Breast epithelium (tissue), 3 donors: Measurements from ENCODE around the gene FUT8.

ENCODE experiments used
- POLR2A ChIP-seq: fragments of 450-650 bp; IDR thresholded peaks from one replicate; pipeline ENCODE4 v1.6.1; 2016; ENCODE audit warnings: antibody characterized with exemption, mild to moderate bottlenecking, moderate library complexity
- TF ChIP-seq, protein P1 (sequence below), 3 donors: fragments of 450-650 bp; IDR thresholded peaks; one replicate each; pipeline ENCODE4 v1.5.1; 2016 to 2017; ENCODE audit warnings: antibody characterized with exemption in 3 of 3, mild to moderate bottlenecking in 3 of 3, moderate library complexity in 3 of 3

DNA sequence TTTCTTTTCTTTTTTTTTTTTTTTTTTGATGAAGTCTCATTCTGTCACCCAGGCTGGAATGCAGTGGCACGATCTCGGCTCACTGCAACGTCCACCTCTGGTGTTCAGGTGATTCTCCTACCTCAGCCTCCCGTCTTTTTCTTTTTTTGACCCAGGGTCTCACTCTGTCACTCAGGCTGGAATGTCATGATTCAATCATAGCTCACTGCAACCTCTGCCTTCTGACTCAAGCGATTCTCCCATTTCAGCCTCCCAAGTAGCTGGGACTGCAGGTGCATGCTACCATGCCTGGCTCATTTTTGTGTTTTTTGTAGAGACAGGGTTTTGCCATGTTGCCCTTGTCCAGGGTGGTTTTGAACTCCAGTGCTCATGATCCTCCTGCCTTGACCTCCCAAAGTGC lies 12.0 kb downstream of the FUT8 start:
- TF ChIP-seq, protein P1, sequence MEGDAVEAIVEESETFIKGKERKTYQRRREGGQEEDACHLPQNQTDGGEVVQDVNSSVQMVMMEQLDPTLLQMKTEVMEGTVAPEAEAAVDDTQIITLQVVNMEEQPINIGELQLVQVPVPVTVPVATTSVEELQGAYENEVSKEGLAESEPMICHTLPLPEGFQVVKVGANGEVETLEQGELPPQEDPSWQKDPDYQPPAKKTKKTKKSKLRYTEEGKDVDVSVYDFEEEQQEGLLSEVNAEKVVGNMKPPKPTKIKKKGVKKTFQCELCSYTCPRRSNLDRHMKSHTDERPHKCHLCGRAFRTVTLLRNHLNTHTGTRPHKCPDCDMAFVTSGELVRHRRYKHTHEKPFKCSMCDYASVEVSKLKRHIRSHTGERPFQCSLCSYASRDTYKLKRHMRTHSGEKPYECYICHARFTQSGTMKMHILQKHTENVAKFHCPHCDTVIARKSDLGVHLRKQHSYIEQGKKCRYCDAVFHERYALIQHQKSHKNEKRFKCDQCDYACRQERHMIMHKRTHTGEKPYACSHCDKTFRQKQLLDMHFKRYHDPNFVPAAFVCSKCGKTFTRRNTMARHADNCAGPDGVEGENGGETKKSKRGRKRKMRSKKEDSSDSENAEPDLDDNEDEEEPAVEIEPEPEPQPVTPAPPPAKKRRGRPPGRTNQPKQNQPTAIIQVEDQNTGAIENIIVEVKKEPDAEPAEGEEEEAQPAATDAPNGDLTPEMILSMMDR (IDR thresholded peaks at IDR 0.05) = no peak
- no peak for TF ChIP-seq POLR2A
